K562 (cell line): ENCODE results near the gene NAALAD2. TPM values are rescaled to one million over a fixed set of nuclear protein-coding genes. Genes with fewer than 3 reads are reported as not detected.

Source experiments
- ATAC-seq: fragments of 200-7000 bp; cut with Tn5 transposase; 3 replicates; pipeline ENCODE4 v1.9.1; 2020; ENCODE audit warnings: moderate library complexity
- BruUV-seq: library from RNA; stranded (reverse); fragments of 400-500 nt; replicated peaks from 2 replicates; lab custom pipeline; 2021; lab: Mats Ljungman, UMichigan
- CTCF ChIA-PET: fragments of 300-600 bp; formaldehyde crosslinking; extraction: SDS; loops from one replicate; lab custom pipeline; 2021; ENCODE audit warnings: low intra/inter-chr PET ratio; lab: Yijun Ruan, JAX
- POLR2A ChIA-PET: fragments of 300-600, 350-650 bp; sonication (Branson Sonifier 250); formaldehyde crosslinking; extraction: SDS; loops from one replicate; lab custom pipeline; 2021; ENCODE audit warnings: antibody characterized with exemption, inconsistent platforms; lab: Yijun Ruan, JAX
- DNase-seq, 4 experiments: peaks; one replicate each; pipeline versions ENCODE4 v3.0.0 to v3.0.0-alpha.2; 2011 to 2018; ENCODE audit warnings: low spot score in 3 of 4, mixed read lengths in 3 of 4; ENCODE audit errors: extremely low read depth in 1 of 4
- FAIRE-seq: peaks from 2 replicates; lab custom pipeline; 2011; peaks lifted over from hg19 to GRCh38; lab: Jason Lieb, UNC
- H2AFZ ChIP-seq: 2 replicates; pipeline ENCODE4 v1.6.0; 2011; ENCODE audit warnings: low read depth, low read length, control low read depth, inconsistent platforms
- H3K27ac ChIP-seq: fragments of 200-600 bp; 3 replicates; pipeline ENCODE4 v1.8.0; 2011; ENCODE audit warnings: low read depth, mild to moderate bottlenecking, control low read depth, inconsistent platforms, low read length, moderate library complexity, mixed read lengths; ENCODE audit errors: extremely low read depth
- H3K27me3 ChIP-seq, 2 experiments: fragments of 300-600 bp in 1 of 2; 2 replicates in 1 of 2; 3 replicates in 1 of 2; pipeline versions ENCODE4 v1.6.0 to v1.8.0; 2011; ENCODE audit warnings: inconsistent platforms in 2 of 2, low read length in 2 of 2, mild to moderate bottlenecking in 1 of 2, mixed read lengths in 1 of 2, moderate library complexity in 1 of 2; ENCODE audit not compliant: control insufficient read depth in 2 of 2, insufficient read depth in 2 of 2
- H3K36me3 ChIP-seq: fragments of 300-600 bp; 3 replicates; pipeline ENCODE4 v1.8.0; 2011; ENCODE audit warnings: mild to moderate bottlenecking, low read length, inconsistent platforms; ENCODE audit not compliant: control insufficient read depth, insufficient read depth
- H3K4me1 ChIP-seq, 2 experiments: fragments of 200-600 bp in 1 of 2; replicated peaks in 1 of 2; 2 replicates in 1 of 2; 3 replicates in 1 of 2; pipeline versions ENCODE4 v1.5.1 to v1.8.0; 2011; ENCODE audit warnings: inconsistent platforms in 2 of 2, low read length in 2 of 2, mild to moderate bottlenecking in 1 of 2, mixed read lengths in 1 of 2, moderate library complexity in 1 of 2; ENCODE audit not compliant: control insufficient read depth in 2 of 2, insufficient read depth in 2 of 2
- H3K4me2 ChIP-seq: 2 replicates; pipeline ENCODE4 v1.6.1; 2011; ENCODE audit warnings: low read length, control low read depth, inconsistent platforms, mixed read lengths; ENCODE audit not compliant: insufficient read depth
- H3K4me3 ChIP-seq: fragments of 200-600 bp; sonication (generic), shearing (Covaris generic); 2 replicates; pipeline ENCODE4 v1.5.1; 2016; ENCODE audit warnings: control low read depth, inconsistent platforms
- H3K79me2 ChIP-seq: fragments of 200-600 bp; 3 replicates; pipeline ENCODE4 v1.8.0; 2011; ENCODE audit warnings: low read length, inconsistent platforms; ENCODE audit not compliant: control insufficient read depth, insufficient read depth
- H3K9ac ChIP-seq, 2 experiments: 2 replicates each; pipeline versions ENCODE4 v1.6.0 to v1.6.1; 2011; ENCODE audit warnings: low read depth in 2 of 2, low read length in 2 of 2, control low read depth in 1 of 2, inconsistent platforms in 1 of 2, mild to moderate bottlenecking in 1 of 2, mixed read lengths in 1 of 2; ENCODE audit not compliant: insufficient read depth in 1 of 2
- H3K9me1 ChIP-seq: one replicate; pipeline ENCODE4 v1.6.0; 2011; ENCODE audit warnings: inconsistent platforms, mild to moderate bottlenecking, low read length, moderate library complexity; ENCODE audit not compliant: control insufficient read depth, insufficient read depth
- H3K9me3 ChIP-seq: replicated peaks from 2 replicates; pipeline ENCODE4 v1.5.1; 2011; ENCODE audit warnings: low read depth, low read length, inconsistent platforms; ENCODE audit not compliant: control insufficient read depth, insufficient read depth
- H4K20me1 ChIP-seq: replicated peaks from 2 replicates; pipeline ENCODE4 v1.6.1; 2011; ENCODE audit warnings: low read length, inconsistent platforms, mixed read lengths; ENCODE audit not compliant: control insufficient read depth, insufficient read depth
- CBX3 ChIP-seq, 2 experiments: IDR thresholded peaks; 1 replicate in 1 of 2; 2 replicates in 1 of 2; pipeline ENCODE4 v1.6.1; 2012; ENCODE audit warnings: inconsistent platforms in 2 of 2, low read length in 2 of 2, borderline replicate concordance in 1 of 2, control low read depth in 1 of 2
- CUX1 ChIP-seq: fragments of 200-800 bp; sonication (Bioruptor generic); IDR thresholded peaks from 2 replicates; pipeline ENCODE4 v1.6.1; 2016; ENCODE audit warnings: missing genetic modification characterization, missing compliant biosample characterization
- ELF4 ChIP-seq: fragments of 450-650 bp; formaldehyde crosslinking; IDR thresholded peaks from 2 replicates; pipeline ENCODE4 v1.4.0; 2022; ENCODE audit warnings: missing genetic modification characterization
- ETS1 ChIP-seq: conservative IDR thresholded peaks from 2 replicates; pipeline ENCODE4 v1.6.1; 2011; ENCODE audit warnings: low read depth, mild to moderate bottlenecking, low read length; ENCODE audit not compliant: control insufficient read depth
- HMG20A ChIP-seq: fragments of 450-650 bp; formaldehyde crosslinking; conservative IDR thresholded peaks from 2 replicates; pipeline ENCODE4 v1.4.0; 2020; ENCODE audit warnings: mild to moderate bottlenecking, mixed read lengths
- NELFE ChIP-seq: IDR thresholded peaks from 2 replicates; pipeline ENCODE4 v1.6.1; 2011; ENCODE audit warnings: mild to moderate bottlenecking; ENCODE audit not compliant: insufficient read depth, insufficient read length
- PHF20 ChIP-seq: fragments of 450-650 bp; IDR thresholded peaks from 2 replicates; pipeline ENCODE4 v1.6.1; 2018; ENCODE audit not compliant: partially characterized antibody
- TAF1 ChIP-seq: IDR thresholded peaks from 2 replicates; pipeline ENCODE4 v1.6.1; 2011; ENCODE audit warnings: mild to moderate bottlenecking, low read length, moderate library complexity; ENCODE audit not compliant: insufficient read depth, control insufficient read depth, severe bottlenecking; ENCODE audit errors: extremely low read depth
- ZNF124 ChIP-seq: sonication (generic); formaldehyde crosslinking; IDR thresholded peaks from 2 replicates; pipeline ENCODE4 v1.8.1; 2022; ENCODE audit warnings: missing genetic modification reagents
- WGBS: fragments of 100-300 bp; shearing (Covaris generic); methylation state at CpG from one replicate; pipeline ENCODE4 v1.1.6; 2016; ENCODE audit warnings: low coverage, mixed read lengths; ENCODE audit not compliant: insufficient coverage; ENCODE audit errors: missing lambda C conversion rate; 5-methylcytosine and 5-hydroxymethylcytosine counted together
- in situ Hi-C: fragments of 300-500 bp; cut with MboI; formaldehyde crosslinking; loops from 4 replicates; pipeline ENCODE4 v1.15.0; 2018; ENCODE audit warnings: inconsistent platforms, mixed read lengths
- intact Hi-C: fragments of 100-400 bp; cut with micrococcal nuclease; formaldehyde crosslinking; loops from 2 replicates; pipeline ENCODE4 v1.14.2; 2022
- polyA plus RNA-seq, 8 experiments: library from polyadenylated mRNA; depleted of rRNA in 4 of 8; stranded (reverse) in 5 of 8; unstranded in 3 of 8; fragments of >200 nt; fragmentation: Nextera tagmentation in 2 of 8; fragmentation: Illumina TruSeq in 1 of 8; extraction: Ambion mirVana in 2 of 8; extraction: Trizol in 1 of 8; gene quantifications; 2 replicates each; pipeline versions ENCODE4 v1.2.1 to v1.2.3, GENCODE V29; 2011 to 2014; ENCODE audit warnings: inconsistent platforms in 1 of 8, missing spikeins in 1 of 8
- total RNA-seq, 7 experiments: library from RNA; depleted of rRNA in 6 of 7; stranded (reverse); fragments of >200 nt in 6 of 7; fragmentation: Illumina TruSeq in 2 of 7; extraction: Trizol in 2 of 7; gene quantifications; 2 replicates each; pipeline versions ENCODE4 v1.2.1 to v1.2.3, GENCODE V29; 2011 to 2021; ENCODE audit warnings: low replicate concordance in 1 of 7

NAALAD2 gene
- total and polyA plus RNA-seq, 9 of the 15 experiments (the other 6 are each of a cell fraction or from before 2014, with no cell fraction given): 0.05 to 0.24 (median 0.12) TPM

GRCh38 chr11:90219438-90219837 is 85.0 kb downstream of the NAALAD2 start:
- peaks cover 55% of the 10 kb centered on the region for H3K36me3 ChIP-seq
- ChIA-PET POLR2A (interaction anchor here (1.5 kb wide), 1 partner anchor 21 kb away, joined by 4 read pairs; no protein-coding TSS in a partner anchor), CTCF (no interaction called here)
- H3K27me3 ChIP-seq: no peaks in the 10 kb centered on the region
- peaks cover 5 to 9% of the 10 kb centered on the region in 2 experiments; a peak in 4 of 5 replicates for H3K4me1 ChIP-seq
- DNase-seq (no peak), FAIRE-seq (no peak)
- H3K4me2 ChIP-seq: peak overlapping the region; percentile 26
- no peak overlapping the region for H3K4me3 ChIP-seq
- H3K9ac ChIP-seq: no peak overlapping the region
- WGBS: 72% methylated on average over 6 of the region's 6 CpGs
- H3K27ac ChIP-seq: no peak overlapping the region
- TF ChIP-seq ELF4 (CRISPR knock-in tag): no peak
- no peak for TF ChIP-seq NELFE
- TF ChIP-seq CBX3 (IDR thresholded peaks at IDR 0.05; ENCODE audit: borderline replicate concordance in 1 of 2, low read length in 2 of 2): peak in 1 of 2 experiments; percentile 24; a peak in 1 of 3 replicates
- TF ChIP-seq ZNF124 (CRISPR knock-in tag): no peak
- no peak for TF ChIP-seq TAF1
- TF ChIP-seq, all 486 proteins: peak for 1
- intact Hi-C loops (no loop called here), in situ Hi-C loops (no loop called here)
- Histone ChIP-seq H4K20me1 (peaks cover 6% of the 10 kb centered on the region; the same call in 1 of the 2 replicates), H3K9me3 (no peaks in the 10 kb centered on the region), H2AFZ (no peak overlapping the region), H3K79me2 (peaks cover 99% of the 10 kb centered on the region), H3K9me1 (no peaks in the 10 kb centered on the region)
- no TSS peak for BruUV-seq
- ATAC-seq: no peak

- ATAC-seq (no peak), FAIRE-seq (no peak), DNase-seq (peak in 1 of 4 experiments; percentile 14)
- Histone ChIP-seq H3K4me2 (peak overlapping the region; percentile 97), H4K20me1 (peaks cover 6% of the 10 kb centered on the region; the same call in 1 of the 2 replicates), H3K4me3 (peak overlapping the region; percentile 89), H3K79me2 (peaks cover 94% of the 10 kb centered on the region), H3K9me3 (no peaks in the 10 kb centered on the region), H3K27me3 (no peaks in the 10 kb centered on the region), H3K36me3 (peaks cover 46% of the 10 kb centered on the region), H3K9ac (peak overlapping the region in 1 of 2 experiments; percentile 76; a peak in 3 of 4 replicates), H3K4me1 (peaks cover 5 to 9% of the 10 kb centered on the region in 2 experiments; a peak in 4 of 5 replicates), H3K27ac (peak overlapping the region; percentile 57; the same call in 2 of the 3 replicates), H2AFZ (no peak overlapping the region), H3K9me1 (no peaks in the 10 kb centered on the region)
- POLR2A ChIA-PET: interaction anchor here (0.9 to 1.5 kb wide), 2 partner anchors 20 to 23 kb away, joined by 3 to 4 read pairs; no protein-coding TSS in a partner anchor
- WGBS: 0% methylated on average over 1 of the region's 1 CpG
- CTCF ChIA-PET: no interaction called here
- in situ Hi-C loops: no loop called here
- intact Hi-C loops: no loop called here
- no TSS peak for BruUV-seq
- TF ChIP-seq PHF20 (no peak), CUX1 (CRISPR knock-in tag) (no peak), HMG20A (CRISPR knock-in tag) (no peak), ETS1 (no peak)
These were observed 85.9 kb downstream of the NAALAD2 start for GRCh38 chr11:90220391-90220790.
